ENCODE measurements around the gene SPACDR. TPM values are rescaled to one million over a fixed set of nuclear protein-coding genes. Genes with fewer than 3 reads are reported as not detected.
A peak's percentile ranks its signal among the peaks of the same experiment; 100 is the strongest.

SPACDR gene, protein sequence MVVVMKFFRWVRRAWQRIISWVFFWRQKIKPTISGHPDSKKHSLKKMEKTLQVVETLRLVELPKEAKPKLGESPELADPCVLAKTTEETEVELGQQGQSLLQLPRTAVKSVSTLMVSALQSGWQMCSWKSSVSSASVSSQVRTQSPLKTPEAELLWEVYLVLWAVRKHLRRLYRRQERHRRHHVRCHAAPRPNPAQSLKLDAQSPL
- 1.7 TPM for total RNA-seq
- long read RNA-seq: 0 reads

DNA sequence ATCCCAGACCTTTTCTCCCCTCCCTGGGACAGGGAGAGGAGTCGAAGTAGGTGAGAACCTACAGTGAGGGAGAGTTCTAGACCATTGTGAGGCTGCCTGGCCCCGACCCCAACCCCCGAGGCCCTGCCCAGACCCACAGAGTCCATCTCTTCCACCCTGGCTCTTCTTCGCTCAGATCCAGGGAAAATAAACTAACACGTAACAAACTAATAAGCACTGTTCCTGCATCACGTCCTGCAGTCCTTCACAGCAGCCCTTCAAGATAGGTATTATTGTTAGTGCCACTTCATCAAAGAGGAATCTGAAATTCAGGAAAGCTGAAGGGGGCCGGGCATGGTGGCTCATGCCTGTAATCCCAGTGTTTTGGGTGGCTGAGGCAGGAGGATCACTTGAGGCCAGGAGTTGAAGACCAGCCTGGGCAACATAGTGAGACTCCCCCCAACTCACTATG is at the start of gene SPACDR:
Gene SPACDR, minus strand, starts transcription at position 51 of the 451 bp plus-strand sequence. CDS start 235 bp downstream, outside the sequence.
- no peak for DNase-seq
- Histone ChIP-seq H3K4me1 (peaks cover 19% of the 10 kb centered on the region), H3K4me3 (no peak within 1 kb of the TSS), H3K27me3 (ENCODE audit: low read depth) (no peaks in the 10 kb centered on the region), H3K27ac (no peak within 1 kb of the TSS), H3K9me3 (no peaks in the 10 kb centered on the region), H3K36me3 (peaks cover 36% of the 10 kb centered on the region)
- ATAC-seq: no peak
- intact Hi-C loops (cut with DNase I): no loop called here
- TF ChIP-seq, protein P1, sequence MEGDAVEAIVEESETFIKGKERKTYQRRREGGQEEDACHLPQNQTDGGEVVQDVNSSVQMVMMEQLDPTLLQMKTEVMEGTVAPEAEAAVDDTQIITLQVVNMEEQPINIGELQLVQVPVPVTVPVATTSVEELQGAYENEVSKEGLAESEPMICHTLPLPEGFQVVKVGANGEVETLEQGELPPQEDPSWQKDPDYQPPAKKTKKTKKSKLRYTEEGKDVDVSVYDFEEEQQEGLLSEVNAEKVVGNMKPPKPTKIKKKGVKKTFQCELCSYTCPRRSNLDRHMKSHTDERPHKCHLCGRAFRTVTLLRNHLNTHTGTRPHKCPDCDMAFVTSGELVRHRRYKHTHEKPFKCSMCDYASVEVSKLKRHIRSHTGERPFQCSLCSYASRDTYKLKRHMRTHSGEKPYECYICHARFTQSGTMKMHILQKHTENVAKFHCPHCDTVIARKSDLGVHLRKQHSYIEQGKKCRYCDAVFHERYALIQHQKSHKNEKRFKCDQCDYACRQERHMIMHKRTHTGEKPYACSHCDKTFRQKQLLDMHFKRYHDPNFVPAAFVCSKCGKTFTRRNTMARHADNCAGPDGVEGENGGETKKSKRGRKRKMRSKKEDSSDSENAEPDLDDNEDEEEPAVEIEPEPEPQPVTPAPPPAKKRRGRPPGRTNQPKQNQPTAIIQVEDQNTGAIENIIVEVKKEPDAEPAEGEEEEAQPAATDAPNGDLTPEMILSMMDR (IDR thresholded peaks at IDR 0.05): no peak

DNA sequence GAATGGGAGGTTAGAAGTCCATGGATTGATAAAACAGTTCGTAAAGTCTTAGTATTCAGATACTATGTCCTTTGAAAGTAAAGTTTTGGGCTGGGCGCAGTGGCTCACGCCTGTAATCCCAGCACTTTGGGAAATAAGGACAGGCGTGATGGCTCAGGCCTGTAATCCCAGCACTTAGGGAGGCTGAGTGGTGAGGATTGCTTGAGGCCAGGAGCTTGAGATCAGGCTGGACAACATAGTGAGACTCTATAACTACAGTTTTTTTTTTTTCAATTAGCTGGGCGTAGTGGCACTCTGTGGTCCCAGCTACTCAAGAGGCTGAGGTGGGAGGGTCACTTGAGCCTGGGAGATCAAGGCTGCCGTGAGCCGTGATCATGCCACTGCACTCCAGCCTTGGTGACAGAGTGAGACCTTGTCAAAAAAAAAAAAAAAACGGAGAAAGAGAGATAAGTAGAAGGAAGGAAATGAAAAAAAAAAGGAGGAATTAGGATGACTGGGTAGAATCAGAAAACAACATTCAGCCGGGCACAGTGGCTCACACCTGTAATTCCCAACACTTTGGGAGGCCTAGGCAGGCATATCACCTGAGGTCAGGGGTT is 49.3 kb upstream of the SPACDR start:
- DNase-seq (no peak), ATAC-seq (no peak)
- TF ChIP-seq, protein P1 (IDR thresholded peaks at IDR 0.05): no peak
- intact Hi-C loops (cut with DNase I): no loop called here
- Histone ChIP-seq H3K4me3 (no peak overlapping the region), H3K27me3 (ENCODE audit: low read depth) (no peaks in the 10 kb centered on the region), H3K4me1 (peaks cover 10% of the 10 kb centered on the region), H3K36me3 (no peaks in the 10 kb centered on the region), H3K9me3 (no peaks in the 10 kb centered on the region), H3K27ac (no peak overlapping the region)

DNA sequence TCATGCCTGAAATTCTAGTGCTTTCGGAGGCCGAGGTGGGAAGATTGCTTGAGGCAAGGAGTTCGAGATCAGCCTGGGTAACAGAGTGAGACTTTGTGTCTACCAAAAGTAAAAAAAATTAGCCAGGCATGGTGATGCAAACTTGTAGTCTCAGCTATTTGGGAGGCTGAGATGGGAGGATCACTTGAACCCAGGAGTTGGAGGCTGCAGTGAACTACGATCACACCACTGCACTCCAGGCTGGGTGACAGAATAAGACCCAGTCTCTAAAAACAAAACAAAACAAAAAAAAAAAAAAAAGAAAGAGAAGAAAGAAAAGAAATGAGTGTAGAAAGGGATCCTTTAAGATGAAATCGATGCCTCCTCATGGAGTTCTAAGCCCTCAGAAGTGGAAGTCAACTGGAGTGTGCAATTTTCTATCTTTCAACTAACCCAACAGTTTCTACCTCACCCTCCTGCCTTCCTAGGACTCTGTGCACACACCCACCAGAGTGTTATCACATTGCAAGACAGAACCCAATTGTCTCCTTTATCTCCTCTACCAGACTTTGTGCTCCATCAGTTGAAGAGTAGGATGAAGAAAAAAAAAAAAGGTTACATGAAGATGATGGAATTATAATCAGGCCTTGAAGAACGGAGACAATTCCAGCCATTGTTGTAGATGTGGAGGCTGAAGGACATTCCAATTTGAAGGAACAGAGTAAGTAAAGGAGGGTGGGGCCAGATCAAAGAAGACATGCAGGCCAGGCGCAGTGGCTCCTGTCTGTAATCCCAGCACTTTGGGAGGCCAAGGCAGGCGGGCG is 46.6 kb upstream of the SPACDR start:
- TF ChIP-seq, protein P1 (IDR thresholded peaks at IDR 0.05): no peak
- peaks cover 7% of the 10 kb centered on the region for H3K4me1 ChIP-seq
- H3K9me3 ChIP-seq: no peaks in the 10 kb centered on the region
- intact Hi-C loops (cut with DNase I): no loop called here
- no peaks in the 10 kb centered on the region for H3K27me3 ChIP-seq (ENCODE audit: low read depth)
- H3K27ac ChIP-seq: no peak overlapping the region
- DNase-seq (no peak), ATAC-seq (no peak)
- H3K4me3 ChIP-seq: no peak overlapping the region
- no peaks in the 10 kb centered on the region for H3K36me3 ChIP-seq

DNA sequence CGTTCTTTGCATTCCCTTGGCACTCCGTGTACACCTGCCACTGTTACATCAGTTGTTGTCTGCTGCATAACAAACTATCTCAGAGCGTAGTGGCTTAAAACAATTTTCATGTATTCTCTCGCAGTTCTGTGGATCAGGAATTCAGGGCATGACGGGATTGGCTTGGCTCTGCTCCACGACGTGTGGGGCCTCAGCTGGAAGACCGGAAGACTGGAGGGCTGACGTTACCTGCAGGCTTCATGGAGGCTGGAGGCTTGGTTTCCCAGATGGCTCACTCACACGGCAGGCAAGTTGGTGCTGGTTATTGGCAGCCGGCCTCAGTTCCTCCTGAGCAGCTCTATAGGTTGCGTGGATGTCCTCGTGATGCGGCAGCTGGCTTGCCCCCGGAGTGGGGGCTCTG is 45.2 kb upstream of the SPACDR start:
- Histone ChIP-seq H3K4me1 (no peaks in the 10 kb centered on the region), H3K27me3 (ENCODE audit: low read depth) (no peaks in the 10 kb centered on the region), H3K27ac (no peak overlapping the region), H3K4me3 (no peak overlapping the region), H3K36me3 (no peaks in the 10 kb centered on the region), H3K9me3 (no peaks in the 10 kb centered on the region)
- ATAC-seq (peak in 1 of 2 donors; percentile 17), DNase-seq (no peak)
- intact Hi-C loops (cut with DNase I): no loop called here
- TF ChIP-seq, protein P1 (IDR thresholded peaks at IDR 0.05): no peak

DNA sequence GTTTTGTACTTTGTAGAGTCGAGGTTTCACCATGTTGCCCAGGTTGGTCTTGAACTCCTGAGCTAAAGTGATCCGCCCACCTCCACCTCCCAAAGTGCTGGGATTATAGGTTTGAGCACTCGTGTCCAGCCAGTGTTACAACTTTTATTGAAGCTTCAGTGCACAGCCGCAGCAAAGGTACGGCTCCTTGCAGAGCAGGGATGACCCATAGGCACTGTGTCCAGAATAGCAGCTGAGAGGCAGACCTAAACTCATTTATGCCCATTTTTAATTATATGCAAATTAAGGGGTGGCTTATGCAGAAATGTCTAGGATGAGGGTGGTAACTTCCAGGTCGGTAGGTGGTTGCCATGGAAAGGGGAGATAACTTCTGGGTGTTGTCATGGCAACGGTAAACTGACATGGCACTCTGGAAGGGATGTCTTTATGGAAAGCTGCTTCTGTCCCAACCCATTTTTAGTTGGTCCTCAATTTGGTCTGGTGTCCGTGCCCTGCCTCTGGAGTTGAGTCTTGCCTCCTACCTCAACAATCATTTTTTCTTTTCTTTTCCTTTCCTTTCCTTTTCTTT is 42.4 kb upstream of the SPACDR start:
- intact Hi-C loops (cut with DNase I): no loop called here
- H3K36me3 ChIP-seq: no peaks in the 10 kb centered on the region
- H3K27me3 ChIP-seq (ENCODE audit: low read depth): no peaks in the 10 kb centered on the region
- TF ChIP-seq, protein P1 (IDR thresholded peaks at IDR 0.05): no peak
- no peak overlapping the region for H3K4me3 ChIP-seq
- no peak for DNase-seq
- H3K9me3 ChIP-seq: no peaks in the 10 kb centered on the region
- ATAC-seq: no peak
- H3K27ac ChIP-seq: no peak overlapping the region
- no peaks in the 10 kb centered on the region for H3K4me1 ChIP-seq

Measured in lower lobe of right lung (tissue), 2 donors.